Activated T-cell treated with anti-CD3 and anti-CD28 coated beads for 1 hour (primary cell): ENCODE measurements around the gene PHF3.

Experiments used
- DNase-seq: peaks from one replicate; pipeline ENCODE4 v3.0.0-alpha.2; 2020; ENCODE audit warnings: low read depth

Gene PHF3, protein sequence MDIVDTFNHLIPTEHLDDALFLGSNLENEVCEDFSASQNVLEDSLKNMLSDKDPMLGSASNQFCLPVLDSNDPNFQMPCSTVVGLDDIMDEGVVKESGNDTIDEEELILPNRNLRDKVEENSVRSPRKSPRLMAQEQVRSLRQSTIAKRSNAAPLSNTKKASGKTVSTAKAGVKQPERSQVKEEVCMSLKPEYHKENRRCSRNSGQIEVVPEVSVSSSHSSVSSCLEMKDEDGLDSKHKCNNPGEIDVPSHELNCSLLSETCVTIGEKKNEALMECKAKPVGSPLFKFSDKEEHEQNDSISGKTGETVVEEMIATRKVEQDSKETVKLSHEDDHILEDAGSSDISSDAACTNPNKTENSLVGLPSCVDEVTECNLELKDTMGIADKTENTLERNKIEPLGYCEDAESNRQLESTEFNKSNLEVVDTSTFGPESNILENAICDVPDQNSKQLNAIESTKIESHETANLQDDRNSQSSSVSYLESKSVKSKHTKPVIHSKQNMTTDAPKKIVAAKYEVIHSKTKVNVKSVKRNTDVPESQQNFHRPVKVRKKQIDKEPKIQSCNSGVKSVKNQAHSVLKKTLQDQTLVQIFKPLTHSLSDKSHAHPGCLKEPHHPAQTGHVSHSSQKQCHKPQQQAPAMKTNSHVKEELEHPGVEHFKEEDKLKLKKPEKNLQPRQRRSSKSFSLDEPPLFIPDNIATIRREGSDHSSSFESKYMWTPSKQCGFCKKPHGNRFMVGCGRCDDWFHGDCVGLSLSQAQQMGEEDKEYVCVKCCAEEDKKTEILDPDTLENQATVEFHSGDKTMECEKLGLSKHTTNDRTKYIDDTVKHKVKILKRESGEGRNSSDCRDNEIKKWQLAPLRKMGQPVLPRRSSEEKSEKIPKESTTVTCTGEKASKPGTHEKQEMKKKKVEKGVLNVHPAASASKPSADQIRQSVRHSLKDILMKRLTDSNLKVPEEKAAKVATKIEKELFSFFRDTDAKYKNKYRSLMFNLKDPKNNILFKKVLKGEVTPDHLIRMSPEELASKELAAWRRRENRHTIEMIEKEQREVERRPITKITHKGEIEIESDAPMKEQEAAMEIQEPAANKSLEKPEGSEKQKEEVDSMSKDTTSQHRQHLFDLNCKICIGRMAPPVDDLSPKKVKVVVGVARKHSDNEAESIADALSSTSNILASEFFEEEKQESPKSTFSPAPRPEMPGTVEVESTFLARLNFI (N-terminal part only)

DNA sequence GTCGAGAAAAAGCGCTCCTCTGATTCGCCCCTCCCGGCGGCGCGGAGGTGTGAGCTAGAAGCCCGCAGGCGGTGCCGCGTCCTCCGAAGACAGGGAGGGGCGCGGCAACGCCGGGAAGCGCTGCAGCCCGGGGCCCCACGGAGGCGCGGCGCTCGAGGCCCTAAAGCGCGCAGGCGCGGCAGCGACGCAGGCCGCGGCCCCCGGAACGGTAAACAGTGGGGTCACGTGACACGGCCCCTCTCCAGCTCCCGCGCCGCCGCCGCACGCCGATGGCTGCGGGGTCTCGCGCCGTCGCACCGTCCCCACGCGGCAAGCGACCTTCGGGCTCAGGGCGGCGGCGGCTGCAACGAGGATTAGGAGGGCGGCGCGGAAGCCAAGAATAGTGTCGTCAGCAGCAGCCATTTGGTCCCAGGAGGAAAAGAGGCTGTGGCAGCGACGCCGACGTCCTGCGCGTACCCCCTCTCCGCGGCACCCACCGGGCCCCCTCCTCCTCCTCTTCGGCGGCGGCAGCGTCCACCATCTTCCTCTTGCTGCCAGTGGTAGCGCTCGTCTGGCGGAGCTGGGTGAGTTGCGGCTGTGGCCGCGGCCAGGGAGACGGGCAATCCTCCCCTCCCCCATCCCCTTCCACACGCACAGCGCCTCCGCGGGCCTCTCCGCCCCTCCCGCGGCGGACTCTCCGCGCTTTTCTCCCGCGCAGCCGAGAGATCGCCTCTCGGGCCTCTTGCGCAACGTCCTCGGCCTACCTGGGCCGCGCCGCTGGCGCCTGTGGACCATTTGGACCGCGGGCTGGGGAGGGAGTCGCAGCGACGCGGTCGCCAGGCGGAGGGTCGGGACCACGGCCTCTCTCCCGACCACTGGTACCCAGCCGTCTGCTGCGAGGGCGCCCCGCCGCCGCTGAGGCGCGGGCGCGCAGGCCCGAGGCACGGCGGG is at the start of gene PHF3:
Gene PHF3 (plus strand): TSS at position 215 of the 930 bp plus-strand sequence. CDS start 10,750 bp downstream, outside the sequence.
- DNase-seq = peak; percentile 82

- no peak for DNase-seq
Measured at GRCh38 chr6:63589952-63590411, 45.6 kb upstream of the PHF3 start.

DNA sequence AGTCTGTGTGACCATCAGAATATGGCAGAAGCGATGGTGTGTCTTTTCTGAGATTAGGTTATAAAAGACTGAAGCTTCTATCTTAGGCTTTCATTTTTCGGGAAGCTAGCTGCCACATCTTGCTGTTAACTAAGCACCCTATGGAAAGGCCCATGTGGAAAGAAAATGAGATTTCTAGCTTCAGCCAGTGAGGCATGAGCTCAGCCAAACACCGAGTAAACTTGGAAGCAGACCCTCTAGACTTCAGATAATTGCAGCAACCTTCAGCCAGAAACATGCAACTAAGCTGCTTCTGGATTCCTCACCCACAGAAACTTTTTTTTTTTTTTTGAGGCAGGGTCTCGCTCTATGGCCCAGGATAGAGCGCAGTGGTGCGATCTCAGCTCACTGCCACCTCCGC is 42.7 kb upstream of the PHF3 start:
- DNase-seq = no peak

DNA sequence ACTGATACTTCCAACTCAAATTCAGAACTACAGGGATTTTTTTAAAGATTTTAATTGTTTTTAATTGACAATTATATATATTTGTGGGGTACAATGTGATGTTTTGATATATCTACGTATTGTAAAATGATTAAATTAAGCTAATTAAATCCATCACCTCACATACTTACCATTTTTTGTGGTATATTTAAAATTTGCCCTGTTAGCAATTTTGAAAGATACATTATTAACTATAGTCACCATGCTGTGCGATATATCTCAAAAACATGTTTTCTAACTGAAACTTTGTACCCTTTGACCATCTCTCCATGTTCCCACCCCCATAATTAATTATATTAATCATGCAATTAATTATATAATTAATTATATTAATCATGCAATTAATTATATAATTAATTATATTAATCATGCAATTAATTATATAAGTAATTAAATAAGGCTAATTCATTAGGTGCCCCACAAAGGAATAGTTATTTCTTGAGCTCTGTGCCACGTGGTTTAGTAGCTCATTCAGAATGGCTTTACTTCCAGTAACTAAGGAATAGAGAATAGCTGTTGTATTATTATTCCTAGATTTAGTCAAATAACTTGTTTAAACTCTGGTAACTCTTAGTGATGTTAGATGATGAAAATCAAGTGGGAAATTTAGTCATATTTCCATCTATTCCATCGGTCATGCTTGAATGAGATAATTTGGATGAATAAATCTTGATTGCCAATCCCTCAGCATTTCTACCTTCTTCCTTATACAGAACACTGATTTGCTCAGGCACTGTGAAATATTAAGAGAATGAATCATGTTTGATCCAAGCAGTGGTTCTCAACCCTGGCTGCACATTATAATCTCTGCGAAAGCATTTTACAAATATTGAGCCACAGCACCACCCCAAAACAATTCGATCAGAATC is 38.2 kb upstream of the PHF3 start:
- DNase-seq = no peak

DNA sequence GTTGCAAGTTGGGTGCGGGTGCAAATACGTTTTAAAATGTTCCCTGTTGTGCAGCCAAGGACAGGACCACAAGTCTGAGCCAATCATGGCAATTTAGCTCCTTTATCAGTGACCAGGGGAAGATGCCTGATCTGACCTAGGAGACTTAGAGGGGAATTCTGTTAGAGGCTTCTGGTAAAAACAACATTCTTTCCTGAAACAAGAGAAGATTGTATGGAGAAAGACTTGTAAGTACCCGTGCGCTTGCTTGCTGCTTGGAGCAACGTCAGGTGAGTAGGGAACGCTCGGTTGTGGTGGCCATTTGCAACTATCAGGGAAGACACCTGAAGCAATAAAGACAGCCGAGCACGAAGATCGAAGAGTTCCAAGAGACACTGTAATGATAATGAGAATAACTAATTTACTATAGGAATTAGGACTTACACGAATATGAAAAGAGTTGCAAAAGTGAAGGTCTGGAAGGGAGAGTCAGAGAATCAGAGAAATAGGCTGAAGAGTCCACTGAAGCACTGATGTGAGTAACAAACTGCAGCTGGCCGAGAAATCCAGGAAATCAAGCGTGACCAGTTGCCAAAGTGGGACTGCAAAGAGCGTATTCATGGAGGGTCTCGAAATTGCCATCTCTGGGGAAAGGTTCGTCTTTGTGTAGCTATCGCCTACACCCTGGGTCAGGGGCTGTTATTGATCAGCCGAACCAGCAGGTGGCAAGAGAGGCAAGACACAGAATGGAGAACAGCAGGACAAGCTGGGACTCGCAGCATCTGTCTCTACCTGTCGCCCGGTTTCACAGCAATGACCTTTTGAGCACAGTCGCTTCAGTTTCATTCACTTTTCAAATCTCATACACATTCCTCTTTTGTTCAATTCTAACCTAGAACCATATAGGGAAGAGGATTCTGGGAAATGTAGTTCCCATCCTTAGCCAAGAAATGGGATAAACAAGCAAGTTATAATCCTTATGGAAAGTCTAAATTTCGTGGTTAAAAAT is 37.3 kb upstream of the PHF3 start:
- peak; percentile 60 for DNase-seq

DNA sequence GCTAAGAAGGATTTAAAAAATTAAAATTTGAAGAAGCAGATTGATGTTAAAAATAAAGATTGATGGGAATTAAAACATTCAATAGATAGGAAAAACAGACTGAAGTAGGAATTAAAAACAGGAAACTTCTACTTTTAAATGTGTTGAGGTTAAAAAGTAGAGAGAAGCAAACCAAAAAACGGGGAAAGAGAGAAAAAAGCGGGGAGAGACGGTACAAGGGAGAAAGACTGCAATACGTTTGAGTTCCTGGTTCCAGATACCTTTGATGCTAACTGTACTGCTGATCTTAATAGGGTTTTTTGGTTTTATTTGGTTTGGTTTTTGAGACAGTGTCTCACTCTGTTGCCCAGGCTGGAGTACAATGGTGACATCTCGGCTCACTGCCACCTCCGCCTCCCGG is 36.4 kb upstream of the PHF3 start:
- no peak for DNase-seq

DNA sequence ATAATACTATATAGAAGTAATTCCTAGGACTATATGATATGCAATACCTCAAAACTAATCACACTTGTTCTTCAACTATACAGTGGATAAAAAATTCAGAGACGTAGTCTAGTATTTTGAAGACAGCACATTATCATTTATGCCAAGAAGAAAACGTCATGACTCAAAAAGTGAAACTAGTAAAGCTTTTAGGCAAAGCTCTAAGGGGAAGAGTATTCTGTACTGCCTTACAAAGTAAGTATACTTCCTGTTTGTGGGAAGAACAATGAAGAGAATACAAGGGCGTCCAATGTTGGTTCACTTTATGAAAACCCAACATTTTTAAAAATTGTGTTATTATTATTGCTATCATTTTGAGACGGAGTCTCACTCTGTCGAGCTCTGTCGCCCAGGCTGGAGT is 35.5 kb upstream of the PHF3 start:
- no peak for DNase-seq

DNA sequence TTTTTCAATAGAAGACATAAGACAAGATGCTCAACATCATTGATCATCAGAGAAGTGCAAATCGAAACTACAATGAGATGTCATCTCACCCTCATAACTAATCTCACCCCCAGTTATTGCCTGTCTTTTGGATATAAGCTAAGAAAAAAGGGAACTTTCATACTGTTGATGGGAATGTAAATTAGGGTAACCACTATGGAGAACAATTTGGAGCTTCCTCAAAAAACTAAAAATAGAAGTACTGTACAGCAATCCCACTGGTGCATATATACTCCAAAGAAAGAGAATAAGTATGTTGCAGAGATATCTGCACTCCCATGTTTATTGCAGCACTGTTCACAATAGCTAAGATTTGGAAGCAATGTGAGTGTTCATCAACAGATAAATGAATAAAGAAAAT is 26.4 kb upstream of the PHF3 start:
- no peak for DNase-seq

- no peak for DNase-seq
Measured at GRCh38 chr6:63610944-63611343, 24.7 kb upstream of the PHF3 start.

- no peak for DNase-seq
Measured at GRCh38 chr6:63611560-63611959, 24.0 kb upstream of the PHF3 start.

DNA sequence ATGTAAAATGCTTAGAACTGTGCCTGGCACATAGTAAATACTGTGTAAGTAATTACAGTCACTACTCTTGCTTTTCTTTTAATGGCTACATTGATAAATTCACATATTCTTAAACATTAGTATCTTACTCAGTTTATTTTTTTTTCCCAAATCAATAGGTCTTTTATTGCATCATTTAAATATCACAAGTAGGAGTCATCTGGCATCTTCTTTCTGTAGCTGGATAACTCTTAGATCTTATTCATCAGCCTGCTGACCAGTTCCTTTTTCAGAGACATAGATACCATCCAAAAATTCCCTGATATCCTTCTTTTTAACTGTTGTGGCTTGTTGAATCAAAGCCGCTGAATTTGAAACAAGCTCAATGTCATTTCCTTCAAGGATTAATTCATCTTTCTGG is 20.0 kb upstream of the PHF3 start:
- no peak for DNase-seq

- no peak for DNase-seq
Measured at GRCh38 chr6:63624091-63624490, 11.5 kb upstream of the PHF3 start.

GRCh38 chr6:63630466-63630865 is 5.1 kb upstream of the PHF3 start:
- no peak for DNase-seq

DNA sequence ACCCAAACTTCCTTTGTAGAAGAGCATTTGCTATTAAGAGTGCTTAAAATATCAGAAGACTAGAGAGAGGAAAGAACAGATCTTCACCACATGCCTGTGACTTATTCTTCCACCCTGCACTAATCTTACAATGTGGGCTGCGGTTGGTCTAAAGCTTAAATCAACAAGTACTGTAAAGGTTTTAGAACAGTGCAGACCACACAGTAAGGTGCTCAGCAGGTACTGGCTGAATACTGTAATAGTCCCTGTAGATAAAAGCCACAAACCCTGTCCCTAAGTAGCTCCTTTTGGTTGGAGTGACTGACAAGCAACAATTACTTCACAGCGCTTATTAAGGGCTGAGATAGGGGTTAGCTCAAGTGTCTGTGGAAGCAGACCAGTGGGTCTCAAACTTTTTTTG is 972 bp upstream of the PHF3 start:
- no peak for DNase-seq

DNA sequence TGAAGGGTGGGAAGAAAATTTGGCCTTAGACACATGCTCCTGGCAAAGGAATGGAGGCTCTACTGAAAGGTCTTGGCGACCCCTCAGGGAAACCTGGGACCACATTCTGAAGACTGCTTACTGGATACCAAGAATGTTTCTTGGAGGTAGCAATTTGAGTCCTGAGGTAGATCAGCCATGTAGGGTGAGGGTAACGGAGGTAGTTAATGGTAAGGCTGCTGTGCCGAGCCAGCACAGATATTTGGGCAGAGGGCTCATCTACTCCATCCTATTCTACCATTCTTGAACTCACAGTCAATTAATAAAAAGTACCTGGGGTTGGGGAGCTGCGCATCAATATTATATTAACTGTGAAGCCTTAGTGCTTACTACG is 401 bp upstream of the PHF3 start:
- DNase-seq = no peak

- peak; percentile 52 for DNase-seq
Measured at GRCh38 chr6:63636518-63637021, 968 bp downstream of the PHF3 start.

- no peak for DNase-seq
Measured at GRCh38 chr6:63637865-63638445, 2.4 kb downstream of the PHF3 start.

DNA sequence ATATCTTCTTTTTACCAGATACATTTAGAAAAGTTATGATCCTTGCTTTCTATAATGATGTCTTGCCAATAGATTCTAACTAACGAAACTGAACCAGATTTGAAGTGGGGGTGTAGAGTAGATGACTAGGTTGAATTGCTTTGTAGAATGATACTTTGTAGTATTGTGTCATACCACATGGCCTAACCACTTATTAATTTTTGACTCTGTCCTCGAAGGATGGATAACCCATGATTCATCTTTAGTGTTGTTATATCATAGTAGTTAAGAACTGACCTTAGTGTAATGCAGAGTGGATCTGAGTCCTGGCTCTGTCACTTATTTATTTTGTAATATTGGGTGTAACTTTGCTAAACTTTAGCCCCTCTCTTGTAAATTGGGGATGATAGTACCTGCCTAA is 4.5 kb downstream of the PHF3 start:
- DNase-seq = no peak
